Neural cell (in vitro differentiated cells): ENCODE results near the gene CYP4F3. TPM values are rescaled to one million over a fixed set of nuclear protein-coding genes. Genes with fewer than 3 reads are reported as not detected.

ENCODE experiments used
- H2AFZ ChIP-seq: fragments of 200-600, 300-800 bp; sonication (generic), shearing (Covaris generic); 2 replicates; pipeline ENCODE4 v1.6.0; 2014; ENCODE audit warnings: low read depth, mild to moderate bottlenecking, antibody characterized with exemption, low read length, moderate library complexity
- H3F3A ChIP-seq: fragments of 200-600 bp; shearing (Covaris generic); 2 replicates; pipeline ENCODE4 v1.6.1; 2016; ENCODE audit warnings: mild to moderate bottlenecking, moderate library complexity, mixed read lengths, antibody characterized with exemption, low read length; ENCODE audit not compliant: insufficient read depth, poor library complexity, severe bottlenecking
- H3K27ac ChIP-seq: fragments of 200-600, 300-800 bp; sonication (generic), shearing (Covaris generic); 2 replicates; pipeline ENCODE4 v1.5.1; 2014; ENCODE audit warnings: mild to moderate bottlenecking, low read length, moderate library complexity
- H3K27me3 ChIP-seq: fragments of 300-800, 200-600 bp; sonication (generic), shearing (Covaris generic); 2 replicates; pipeline ENCODE4 v1.6.0; 2014; ENCODE audit warnings: mild to moderate bottlenecking, low read depth, low read length, moderate library complexity; ENCODE audit not compliant: insufficient read depth
- H3K36me3 ChIP-seq: fragments of 300-800, 200-600 bp; sonication (generic), shearing (Covaris generic); 2 replicates; pipeline ENCODE4 v1.5.1; 2014; ENCODE audit warnings: mild to moderate bottlenecking, antibody characterized with exemption, low read length, moderate library complexity; ENCODE audit not compliant: insufficient read depth
- H3K4me2 ChIP-seq: fragments of 300-800, 200-600 bp; sonication (generic), shearing (Covaris generic); 2 replicates; pipeline ENCODE4 v1.6.0; 2014; ENCODE audit warnings: mild to moderate bottlenecking, low read length
- H3K4me3 ChIP-seq: fragments of 300-800, 200-600 bp; sonication (generic), shearing (Covaris generic); 2 replicates; pipeline ENCODE4 v1.5.1; 2014; ENCODE audit warnings: mild to moderate bottlenecking, low read length, moderate library complexity
- H3K79me2 ChIP-seq: fragments of 200-600 bp; shearing (Covaris generic); replicated peaks from 2 replicates; pipeline ENCODE4 v1.6.0; 2014; ENCODE audit warnings: mild to moderate bottlenecking, low read length, moderate library complexity; ENCODE audit not compliant: insufficient read depth
- H3K9ac ChIP-seq: fragments of 300-800, 200-600 bp; sonication (generic), shearing (Covaris generic); 2 replicates; pipeline ENCODE4 v1.6.1; 2016; ENCODE audit warnings: mild to moderate bottlenecking, low read length, mixed read lengths
- H3K9me2 ChIP-seq: fragments of 200-600 bp; shearing (Covaris generic); 2 replicates; pipeline ENCODE4 v1.6.1; 2016; ENCODE audit warnings: mild to moderate bottlenecking, low read length, mixed read lengths; ENCODE audit not compliant: insufficient read depth
- H3K9me3 ChIP-seq: fragments of 200-600, 300-800 bp; sonication (generic), shearing (Covaris generic); 2 replicates; pipeline ENCODE4 v1.6.1; 2016; ENCODE audit warnings: mild to moderate bottlenecking, mixed run types, low read length, moderate library complexity, mixed read lengths
- H4K20me1 ChIP-seq: fragments of 200-600 bp; shearing (Covaris generic); 2 replicates; pipeline ENCODE4 v1.6.1; 2016; ENCODE audit warnings: mild to moderate bottlenecking, mixed run types; ENCODE audit not compliant: insufficient read depth
- EP300 ChIP-seq: fragments of 450-650 bp; conservative IDR thresholded peaks from 2 replicates; pipeline ENCODE4 v1.6.1; 2014; ENCODE audit warnings: antibody characterized with exemption, mild to moderate bottlenecking, moderate library complexity; ENCODE audit not compliant: poor library complexity, severe bottlenecking
- EZH2 ChIP-seq: fragments of 200-600, 300-800 bp; shearing (Covaris generic), sonication (generic); IDR thresholded peaks from 2 replicates; pipeline ENCODE4 v1.6.1; 2014; ENCODE audit warnings: antibody characterized with exemption, low read length, borderline replicate concordance, mild to moderate bottlenecking; ENCODE audit not compliant: insufficient read depth, poor library complexity, severe bottlenecking
- MXI1 ChIP-seq: fragments of 450-650 bp; conservative IDR thresholded peaks from 2 replicates; pipeline ENCODE4 v1.6.1; 2014; ENCODE audit warnings: antibody characterized with exemption, mild to moderate bottlenecking; ENCODE audit not compliant: poor library complexity, severe bottlenecking
- POLR2AphosphoS5 ChIP-seq: IDR thresholded peaks from 2 replicates; pipeline ENCODE4 v1.6.1; 2012
- RAD21 ChIP-seq: fragments of 450-650 bp; conservative IDR thresholded peaks from 2 replicates; pipeline ENCODE4 v1.6.1; 2014; ENCODE audit warnings: antibody characterized with exemption, mild to moderate bottlenecking, moderate library complexity
- REST ChIP-seq: IDR thresholded peaks from 2 replicates; pipeline ENCODE4 v1.6.1; 2012; ENCODE audit warnings: borderline replicate concordance
- SMC3 ChIP-seq: fragments of 450-650 bp; conservative IDR thresholded peaks from 2 replicates; pipeline ENCODE4 v1.6.1; 2014; ENCODE audit warnings: antibody characterized with exemption, mild to moderate bottlenecking, moderate library complexity; ENCODE audit not compliant: poor library complexity
- TAF1 ChIP-seq: IDR thresholded peaks from 2 replicates; pipeline ENCODE4 v1.6.1; 2012; ENCODE audit warnings: low read depth
- polyA plus RNA-seq: library from polyadenylated mRNA; depleted of rRNA; stranded (reverse); fragments of >200 nt; gene quantifications from 2 replicates; pipeline ENCODE4 v1.2.3, GENCODE V29; 2014
- TF ChIP-seq, protein P1 (sequence below): fragments of 450-650 bp; IDR thresholded peaks from 2 replicates; pipeline ENCODE4 v1.5.1; 2014; ENCODE audit warnings: antibody characterized with exemption, mild to moderate bottlenecking, moderate library complexity; ENCODE audit not compliant: poor library complexity, severe bottlenecking

The CYP4F3 gene
- polyA plus RNA-seq, 1 donor from 2014 or later = not detected

DNA sequence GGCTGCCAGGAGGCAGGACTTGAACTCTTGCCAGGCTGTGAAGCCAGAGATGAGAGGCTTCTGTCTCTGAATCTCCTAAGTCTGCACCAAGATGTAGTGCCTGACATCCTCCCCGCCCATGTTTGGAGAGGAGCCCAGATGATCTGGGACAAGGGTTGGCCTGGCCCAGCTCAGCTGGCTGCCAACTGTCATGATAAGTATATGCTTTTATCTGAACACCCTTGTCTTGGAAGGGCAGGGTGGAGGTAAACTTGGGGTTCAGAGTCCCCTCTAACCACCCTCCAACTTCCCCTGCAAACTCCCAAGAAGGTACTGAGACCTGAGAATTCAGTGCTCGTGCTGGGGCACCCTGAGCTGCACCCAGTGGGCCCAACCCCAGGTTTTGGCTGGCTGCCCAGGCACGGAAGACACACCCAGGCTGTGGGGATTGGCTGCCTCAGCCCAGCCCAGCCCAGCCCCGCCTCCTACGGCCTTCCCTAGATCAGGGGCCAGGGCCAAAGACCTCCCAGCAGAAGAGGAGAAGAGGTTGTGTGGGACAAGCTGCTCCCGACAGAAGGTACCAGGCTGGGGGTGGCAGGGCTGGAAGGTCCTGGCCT is 32.0 kb downstream of the CYP4F3 start, which contains the start of gene CYP4F12:
CYP4F12 (plus strand) TSS at position 508 of the 596 bp plus-strand sequence. CDS start 443 bp downstream, outside the sequence.
- Histone ChIP-seq H3K9ac (no peak within 1 kb of the TSS), H3F3A (no peaks in the 10 kb centered on the region), H3K36me3 (no peaks in the 10 kb centered on the region), H3K4me3 (no peak within 1 kb of the TSS), H2AFZ (no peak within 1 kb of the TSS), H4K20me1 (no peaks in the 10 kb centered on the region), H3K9me2 (no peaks in the 10 kb centered on the region), H3K79me2 (no peaks in the 10 kb centered on the region), H3K27ac (no peak within 1 kb of the TSS), H3K9me3 (peaks cover 3% of the 10 kb centered on the region), H3K27me3 (no peaks in the 10 kb centered on the region), H3K4me2 (no peak within 1 kb of the TSS)
- TF ChIP-seq REST = no peak
- no peak for TF ChIP-seq SMC3

DNA sequence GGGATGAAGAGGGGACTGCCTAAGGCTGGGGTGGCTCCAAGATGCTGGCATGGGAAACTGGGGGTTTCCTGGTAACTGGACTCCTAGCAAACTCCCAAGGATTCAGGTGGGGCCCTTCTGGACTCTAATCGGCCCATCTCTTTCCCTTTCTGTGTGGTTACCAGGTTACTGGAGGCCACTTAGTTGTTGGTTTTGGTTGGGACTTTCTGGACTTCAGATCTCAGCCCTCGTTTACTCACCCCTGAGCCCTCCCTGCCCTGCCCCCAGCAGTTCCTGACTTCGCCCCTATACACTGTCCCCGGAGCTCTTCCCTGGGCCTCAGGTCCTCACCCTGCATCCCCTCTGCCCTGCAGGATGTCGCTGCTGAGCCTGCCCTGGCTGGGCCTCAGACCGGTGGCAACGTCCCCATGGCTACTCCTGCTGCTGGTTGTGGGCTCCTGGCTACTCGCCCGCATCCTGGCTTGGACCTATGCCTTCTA is 32.5 kb downstream of the CYP4F3 start:
- Histone ChIP-seq H3K4me2 (no peak overlapping the region), H2AFZ (no peak overlapping the region), H3K9me3 (peaks cover 3% of the 10 kb centered on the region), H3K79me2 (no peaks in the 10 kb centered on the region), H3K9me2 (no peaks in the 10 kb centered on the region), H3K4me3 (no peak overlapping the region), H3K36me3 (no peaks in the 10 kb centered on the region), H3F3A (no peaks in the 10 kb centered on the region), H3K27me3 (no peaks in the 10 kb centered on the region), H3K9ac (no peak overlapping the region), H4K20me1 (no peaks in the 10 kb centered on the region), H3K27ac (no peak overlapping the region)
- no peak for TF ChIP-seq RAD21
- no peak for TF ChIP-seq EZH2
- TF ChIP-seq, protein P1, sequence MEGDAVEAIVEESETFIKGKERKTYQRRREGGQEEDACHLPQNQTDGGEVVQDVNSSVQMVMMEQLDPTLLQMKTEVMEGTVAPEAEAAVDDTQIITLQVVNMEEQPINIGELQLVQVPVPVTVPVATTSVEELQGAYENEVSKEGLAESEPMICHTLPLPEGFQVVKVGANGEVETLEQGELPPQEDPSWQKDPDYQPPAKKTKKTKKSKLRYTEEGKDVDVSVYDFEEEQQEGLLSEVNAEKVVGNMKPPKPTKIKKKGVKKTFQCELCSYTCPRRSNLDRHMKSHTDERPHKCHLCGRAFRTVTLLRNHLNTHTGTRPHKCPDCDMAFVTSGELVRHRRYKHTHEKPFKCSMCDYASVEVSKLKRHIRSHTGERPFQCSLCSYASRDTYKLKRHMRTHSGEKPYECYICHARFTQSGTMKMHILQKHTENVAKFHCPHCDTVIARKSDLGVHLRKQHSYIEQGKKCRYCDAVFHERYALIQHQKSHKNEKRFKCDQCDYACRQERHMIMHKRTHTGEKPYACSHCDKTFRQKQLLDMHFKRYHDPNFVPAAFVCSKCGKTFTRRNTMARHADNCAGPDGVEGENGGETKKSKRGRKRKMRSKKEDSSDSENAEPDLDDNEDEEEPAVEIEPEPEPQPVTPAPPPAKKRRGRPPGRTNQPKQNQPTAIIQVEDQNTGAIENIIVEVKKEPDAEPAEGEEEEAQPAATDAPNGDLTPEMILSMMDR = no peak
- TF ChIP-seq REST = no peak
- no peak for TF ChIP-seq POLR2AphosphoS5
- TF ChIP-seq SMC3 = no peak
- TF ChIP-seq TAF1 = no peak
- TF ChIP-seq EP300 = no peak
- no peak for TF ChIP-seq MXI1
